OCI-LY1 (cell line): Measurements from ENCODE around the gene ZBTB8OS.

Source experiments
- EZH2 ChIP-seq: fragments of 200-600 bp; sonication (generic), shearing (Covaris generic); IDR thresholded peaks from 2 replicates; pipeline ENCODE4 v1.8.0; 2017; ENCODE audit warnings: borderline replicate concordance, mixed run types, mild to moderate bottlenecking, antibody characterized with exemption, low read length, moderate library complexity, mixed read lengths
- TF ChIP-seq, protein P1 (sequence below): fragments of 200-600 bp; sonication (generic), shearing (Covaris generic); IDR thresholded peaks from 2 replicates; pipeline ENCODE4 v1.5.1; 2017; ENCODE audit warnings: mild to moderate bottlenecking, antibody characterized with exemption, low read length, moderate library complexity, mixed read lengths

DNA sequence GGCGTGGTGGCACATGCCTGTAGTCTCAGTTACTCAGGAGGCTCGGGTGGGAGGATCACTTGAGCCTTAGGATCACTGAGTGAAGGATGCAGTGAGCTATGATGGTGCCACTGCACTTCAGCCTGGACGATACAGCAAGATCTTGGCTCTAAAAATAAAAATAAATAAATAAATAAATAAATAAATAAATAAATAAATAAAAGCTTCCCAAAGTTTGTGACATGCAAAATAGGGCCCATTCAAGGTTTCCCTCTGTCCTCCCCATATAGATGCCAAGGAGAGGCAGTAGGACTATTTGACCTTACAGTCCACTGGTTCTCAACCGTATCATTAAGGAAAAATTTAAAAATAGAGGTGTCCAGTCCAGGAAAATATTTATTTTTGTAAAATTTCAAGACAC, 41.2 kb downstream of the ZBTB8OS start:
- TF ChIP-seq, protein P1, sequence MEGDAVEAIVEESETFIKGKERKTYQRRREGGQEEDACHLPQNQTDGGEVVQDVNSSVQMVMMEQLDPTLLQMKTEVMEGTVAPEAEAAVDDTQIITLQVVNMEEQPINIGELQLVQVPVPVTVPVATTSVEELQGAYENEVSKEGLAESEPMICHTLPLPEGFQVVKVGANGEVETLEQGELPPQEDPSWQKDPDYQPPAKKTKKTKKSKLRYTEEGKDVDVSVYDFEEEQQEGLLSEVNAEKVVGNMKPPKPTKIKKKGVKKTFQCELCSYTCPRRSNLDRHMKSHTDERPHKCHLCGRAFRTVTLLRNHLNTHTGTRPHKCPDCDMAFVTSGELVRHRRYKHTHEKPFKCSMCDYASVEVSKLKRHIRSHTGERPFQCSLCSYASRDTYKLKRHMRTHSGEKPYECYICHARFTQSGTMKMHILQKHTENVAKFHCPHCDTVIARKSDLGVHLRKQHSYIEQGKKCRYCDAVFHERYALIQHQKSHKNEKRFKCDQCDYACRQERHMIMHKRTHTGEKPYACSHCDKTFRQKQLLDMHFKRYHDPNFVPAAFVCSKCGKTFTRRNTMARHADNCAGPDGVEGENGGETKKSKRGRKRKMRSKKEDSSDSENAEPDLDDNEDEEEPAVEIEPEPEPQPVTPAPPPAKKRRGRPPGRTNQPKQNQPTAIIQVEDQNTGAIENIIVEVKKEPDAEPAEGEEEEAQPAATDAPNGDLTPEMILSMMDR, result no peak
- no peak for TF ChIP-seq EZH2
